H9 (cell line): ENCODE data around the gene MAP3K2. TPM values are rescaled to one million over a fixed set of nuclear protein-coding genes. Genes with fewer than 3 reads are reported as not detected.

ENCODE experiments used
- DNase-seq: peaks from one replicate; pipeline ENCODE4 v3.0.0-alpha.2; 2017
- H2AFZ ChIP-seq: one replicate; pipeline ENCODE4 v1.6.1; 2013; ENCODE audit warnings: mild to moderate bottlenecking, low read length, control low read depth, moderate library complexity
- H2AK5ac ChIP-seq: 2 replicates; pipeline ENCODE4 v1.6.1; 2013; ENCODE audit warnings: low read length, control low read depth, mixed read lengths; ENCODE audit not compliant: insufficient read length
- H2BK120ac ChIP-seq: one replicate; pipeline ENCODE4 v1.6.1; 2013; ENCODE audit warnings: low read depth, mild to moderate bottlenecking, low read length, control low read depth, inconsistent platforms; ENCODE audit not compliant: poor library complexity, severe bottlenecking
- H2BK12ac ChIP-seq: 2 replicates; pipeline ENCODE4 v1.6.1; 2013; ENCODE audit warnings: low read length, control low read depth, mixed read lengths, low read depth; ENCODE audit not compliant: insufficient read length
- H2BK15ac ChIP-seq: 2 replicates; pipeline ENCODE4 v1.6.1; 2013; ENCODE audit warnings: low read depth, low read length, control low read depth
- H2BK20ac ChIP-seq: one replicate; pipeline ENCODE4 v1.6.1; 2013; ENCODE audit warnings: low read depth, mild to moderate bottlenecking, low read length, control low read depth, inconsistent platforms; ENCODE audit not compliant: poor library complexity, severe bottlenecking
- H2BK5ac ChIP-seq: 2 replicates; pipeline ENCODE4 v1.6.1; 2013; ENCODE audit warnings: low read length, control low read depth, mixed read lengths; ENCODE audit not compliant: insufficient read length
- H3K14ac ChIP-seq: 2 replicates; pipeline ENCODE4 v1.6.1; 2013; ENCODE audit warnings: low read length, control low read depth; ENCODE audit not compliant: insufficient read depth
- H3K18ac ChIP-seq: 2 replicates; pipeline ENCODE4 v1.6.1; 2013; ENCODE audit warnings: low read depth, mild to moderate bottlenecking, mixed read lengths, low read length, control low read depth; ENCODE audit not compliant: insufficient read length
- H3K23ac ChIP-seq: 2 replicates; pipeline ENCODE4 v1.6.1; 2013; ENCODE audit warnings: low read length, control low read depth, mixed read lengths, low read depth; ENCODE audit not compliant: insufficient read length
- H3K23me2 ChIP-seq: 2 replicates; pipeline ENCODE4 v1.6.1; 2013; ENCODE audit warnings: low read depth, mild to moderate bottlenecking, mixed read lengths, low read length, control low read depth; ENCODE audit not compliant: insufficient read length, poor library complexity, severe bottlenecking
- H3K27ac ChIP-seq: 2 replicates; pipeline ENCODE4 v1.5.1; 2013; ENCODE audit warnings: low read length, control low read depth, mixed read lengths, low read depth; ENCODE audit not compliant: insufficient read length
- H3K27me3 ChIP-seq: 2 replicates; pipeline ENCODE4 v1.6.1; 2013; ENCODE audit warnings: low read length, control low read depth, inconsistent platforms; ENCODE audit not compliant: insufficient read depth
- H3K4ac ChIP-seq: 2 replicates; pipeline ENCODE4 v1.6.1; 2013; ENCODE audit warnings: low read depth, mild to moderate bottlenecking, control low read depth, inconsistent platforms, low read length, moderate library complexity
- H3K4me1 ChIP-seq: 2 replicates; pipeline ENCODE4 v1.6.1; 2013; ENCODE audit warnings: low read length, control low read depth, inconsistent platforms; ENCODE audit not compliant: insufficient read depth
- H3K4me2 ChIP-seq: 2 replicates; pipeline ENCODE4 v1.6.1; 2013; ENCODE audit warnings: low read length, control low read depth, mixed read lengths; ENCODE audit not compliant: insufficient read length, insufficient read depth
- H3K56ac ChIP-seq: 2 replicates; pipeline ENCODE4 v1.6.1; 2013; ENCODE audit warnings: low read depth, mild to moderate bottlenecking, mixed read lengths, low read length, control low read depth; ENCODE audit not compliant: insufficient read length
- H3K79me1 ChIP-seq: 2 replicates; pipeline ENCODE4 v1.6.1; 2013; ENCODE audit warnings: low read depth, mild to moderate bottlenecking, moderate library complexity, low read length, control low read depth, inconsistent platforms; ENCODE audit not compliant: insufficient read depth, poor library complexity, severe bottlenecking
- H3K79me2 ChIP-seq: 2 replicates; pipeline ENCODE4 v1.6.1; 2013; ENCODE audit warnings: low read length, control low read depth, inconsistent platforms; ENCODE audit not compliant: insufficient read depth
- H3K9ac ChIP-seq: 2 replicates; pipeline ENCODE4 v1.6.1; 2013; ENCODE audit warnings: low read length, control low read depth, mixed read lengths; ENCODE audit not compliant: insufficient read length; ENCODE audit errors: extremely low read depth
- H3K9me3 ChIP-seq: one replicate; pipeline ENCODE4 v1.6.1; 2013; ENCODE audit warnings: low read depth, low read length, inconsistent platforms; ENCODE audit not compliant: control insufficient read depth
- H3T11ph ChIP-seq: one replicate; pipeline ENCODE4 v1.6.1; 2013; ENCODE audit warnings: mild to moderate bottlenecking, low read length, control low read depth, inconsistent platforms
- H4K20me1 ChIP-seq: one replicate; pipeline ENCODE4 v1.6.1; 2013; ENCODE audit not compliant: control insufficient read depth, insufficient read length, insufficient read depth
- H4K5ac ChIP-seq: 2 replicates; pipeline ENCODE4 v1.6.1; 2013; ENCODE audit warnings: low read depth, mild to moderate bottlenecking, mixed read lengths, low read length, control low read depth; ENCODE audit not compliant: insufficient read length
- H4K8ac ChIP-seq: replicated peaks from 2 replicates; pipeline ENCODE4 v1.6.1; 2013; ENCODE audit warnings: low read length, control low read depth, mixed read lengths, low read depth; ENCODE audit not compliant: insufficient read length
- H4K91ac ChIP-seq: 2 replicates; pipeline ENCODE4 v1.6.1; 2013; ENCODE audit warnings: low read depth, mild to moderate bottlenecking, moderate library complexity, mixed read lengths, low read length, control low read depth; ENCODE audit not compliant: insufficient read length
- H3K27ac Mint-ChIP-seq, 3 experiments: 2 replicates in 2 of 3; 3 replicates in 1 of 3; pipeline ENCODE4 v1.8.0; 2020 to 2021; ENCODE audit warnings: mixed read lengths in 3 of 3, mild to moderate bottlenecking in 1 of 3, moderate library complexity in 1 of 3
- H3K27me3 Mint-ChIP-seq: 2 replicates; pipeline ENCODE4 v1.8.0; 2021; ENCODE audit warnings: low read depth, mild to moderate bottlenecking, moderate library complexity, mixed read lengths
- H3K36me3 Mint-ChIP-seq, 3 experiments: 2 replicates in 2 of 3; 3 replicates in 1 of 3; pipeline ENCODE4 v1.8.0; 2020 to 2021; ENCODE audit warnings: low read depth in 3 of 3, mixed read lengths in 3 of 3; ENCODE audit not compliant: insufficient read depth in 1 of 3
- H3K4me1 Mint-ChIP-seq, 2 experiments: 2 replicates each; pipeline ENCODE4 v1.8.0; 2020; ENCODE audit warnings: mixed read lengths in 2 of 2
- H3K4me3 Mint-ChIP-seq, 2 experiments: 2 replicates in 1 of 2; 3 replicates in 1 of 2; pipeline ENCODE4 v1.8.0; 2020 to 2021; ENCODE audit warnings: mild to moderate bottlenecking in 2 of 2, mixed read lengths in 2 of 2, moderate library complexity in 1 of 2
- H3K9me3 Mint-ChIP-seq, 2 experiments: 2 replicates in 1 of 2; 3 replicates in 1 of 2; pipeline ENCODE4 v1.8.0; 2020; ENCODE audit warnings: mild to moderate bottlenecking in 2 of 2, mixed read lengths in 2 of 2, moderate library complexity in 1 of 2
- WGBS: extraction: QIAGEN DNeasy Blood & Tissue Kit; methylation state at CpG from one replicate; pipeline ENCODE4 v1.1.7; 2013; ENCODE audit warnings: missing lambda C conversion rate, low lambda C conversion rate, mixed read lengths; ENCODE audit not compliant: insufficient read length; ENCODE audit errors: extremely low coverage; 5-methylcytosine and 5-hydroxymethylcytosine counted together
- total RNA-seq: library from RNA; stranded (reverse); gene quantifications from 2 replicates; pipeline ENCODE4 v1.2.1, GENCODE V29; 2021
- TF ChIP-seq, protein P1 (sequence below): fragments of 200-600 bp; sonication (generic); conservative IDR thresholded peaks from 3 replicates; pipeline ENCODE4 v1.8.0; 2021; ENCODE audit warnings: antibody characterized with exemption, mild to moderate bottlenecking

Gene MAP3K2
- total RNA-seq, 1 experiment from 2014 or later: 25.8 TPM

DNA sequence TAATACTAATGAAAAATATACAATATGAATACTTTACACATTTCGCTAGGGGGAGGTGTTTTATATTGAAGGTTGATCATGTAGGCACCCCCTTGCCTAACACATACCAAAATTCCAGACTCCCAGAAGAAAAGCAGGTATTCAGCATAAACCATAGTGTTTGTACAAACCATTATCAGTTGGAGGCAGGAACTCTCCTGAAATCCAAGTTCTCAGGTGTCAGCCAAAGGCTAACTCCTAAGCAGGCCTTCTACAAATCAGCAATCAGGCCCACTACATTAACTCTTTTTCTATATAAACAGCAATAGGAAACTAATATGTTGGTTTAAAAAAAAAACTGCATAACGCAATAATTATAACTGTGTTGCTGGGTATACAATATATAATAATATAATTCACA lies 44.5 kb downstream of the MAP3K2 start:
- whole genome bisulfite sequencing: no CpG with 5 or more reads among the region's 2 CpGs
- H3K23ac ChIP-seq: no peak overlapping the region
- no peak overlapping the region for H2BK20ac ChIP-seq
- H2BK5ac ChIP-seq: no peak overlapping the region
- no peaks in the 10 kb centered on the region; the same call in 1 of the 2 replicates for H3K79me2 ChIP-seq
- Mint-ChIP-seq H3K4me3 (no peak overlapping the region), H3K27me3 (no peaks in the 10 kb centered on the region), H3K4me1 (no peaks in the 10 kb centered on the region), H3K36me3 (peaks cover 0 to 16% (median 5%) of the 10 kb centered on the region in 3 experiments; a peak in 5 of 7 replicates), H3K9me3 (no peaks in the 10 kb centered on the region), H3K27ac (no peak overlapping the region)
- H2BK12ac ChIP-seq: no peak overlapping the region
- H2AFZ ChIP-seq: no peak overlapping the region
- H3K9me3 ChIP-seq: no peaks in the 10 kb centered on the region
- no peak overlapping the region for H3K27ac ChIP-seq
- H3K14ac ChIP-seq: no peak overlapping the region
- no peaks in the 10 kb centered on the region for H3K23me2 ChIP-seq
- no peaks in the 10 kb centered on the region for H3K27me3 ChIP-seq
- H3K4me2 ChIP-seq: no peak overlapping the region
- no peaks in the 10 kb centered on the region for H4K20me1 ChIP-seq
- no peak overlapping the region for H3K9ac ChIP-seq
- H3T11ph ChIP-seq: no peak overlapping the region
- TF ChIP-seq, protein P1, sequence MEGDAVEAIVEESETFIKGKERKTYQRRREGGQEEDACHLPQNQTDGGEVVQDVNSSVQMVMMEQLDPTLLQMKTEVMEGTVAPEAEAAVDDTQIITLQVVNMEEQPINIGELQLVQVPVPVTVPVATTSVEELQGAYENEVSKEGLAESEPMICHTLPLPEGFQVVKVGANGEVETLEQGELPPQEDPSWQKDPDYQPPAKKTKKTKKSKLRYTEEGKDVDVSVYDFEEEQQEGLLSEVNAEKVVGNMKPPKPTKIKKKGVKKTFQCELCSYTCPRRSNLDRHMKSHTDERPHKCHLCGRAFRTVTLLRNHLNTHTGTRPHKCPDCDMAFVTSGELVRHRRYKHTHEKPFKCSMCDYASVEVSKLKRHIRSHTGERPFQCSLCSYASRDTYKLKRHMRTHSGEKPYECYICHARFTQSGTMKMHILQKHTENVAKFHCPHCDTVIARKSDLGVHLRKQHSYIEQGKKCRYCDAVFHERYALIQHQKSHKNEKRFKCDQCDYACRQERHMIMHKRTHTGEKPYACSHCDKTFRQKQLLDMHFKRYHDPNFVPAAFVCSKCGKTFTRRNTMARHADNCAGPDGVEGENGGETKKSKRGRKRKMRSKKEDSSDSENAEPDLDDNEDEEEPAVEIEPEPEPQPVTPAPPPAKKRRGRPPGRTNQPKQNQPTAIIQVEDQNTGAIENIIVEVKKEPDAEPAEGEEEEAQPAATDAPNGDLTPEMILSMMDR: no peak
- H2BK15ac ChIP-seq: no peak overlapping the region
- no peak overlapping the region for H4K91ac ChIP-seq
- no peak overlapping the region for H3K4ac ChIP-seq
- DNase-seq: no peak
- H3K56ac ChIP-seq: no peak overlapping the region
- H4K5ac ChIP-seq: no peak overlapping the region
- no peak overlapping the region for H3K18ac ChIP-seq
- no peak overlapping the region for H2BK120ac ChIP-seq
- no peak overlapping the region for H2AK5ac ChIP-seq
- H3K4me1 ChIP-seq: no peaks in the 10 kb centered on the region
- peaks cover 10% of the 10 kb centered on the region for H3K79me1 ChIP-seq
- no peak overlapping the region for H4K8ac ChIP-seq
